ENCODE data around the gene TRIM47. TPM values are rescaled to one million over a fixed set of nuclear protein-coding genes. Genes with fewer than 3 reads are reported as not detected.

The TRIM47 gene
- total and polyA plus RNA-seq, 2 of the 13 experiments (the other 11 are each of a cell fraction or from before 2014, with no cell fraction given), result 33.5 to 82.0 TPM

DNA sequence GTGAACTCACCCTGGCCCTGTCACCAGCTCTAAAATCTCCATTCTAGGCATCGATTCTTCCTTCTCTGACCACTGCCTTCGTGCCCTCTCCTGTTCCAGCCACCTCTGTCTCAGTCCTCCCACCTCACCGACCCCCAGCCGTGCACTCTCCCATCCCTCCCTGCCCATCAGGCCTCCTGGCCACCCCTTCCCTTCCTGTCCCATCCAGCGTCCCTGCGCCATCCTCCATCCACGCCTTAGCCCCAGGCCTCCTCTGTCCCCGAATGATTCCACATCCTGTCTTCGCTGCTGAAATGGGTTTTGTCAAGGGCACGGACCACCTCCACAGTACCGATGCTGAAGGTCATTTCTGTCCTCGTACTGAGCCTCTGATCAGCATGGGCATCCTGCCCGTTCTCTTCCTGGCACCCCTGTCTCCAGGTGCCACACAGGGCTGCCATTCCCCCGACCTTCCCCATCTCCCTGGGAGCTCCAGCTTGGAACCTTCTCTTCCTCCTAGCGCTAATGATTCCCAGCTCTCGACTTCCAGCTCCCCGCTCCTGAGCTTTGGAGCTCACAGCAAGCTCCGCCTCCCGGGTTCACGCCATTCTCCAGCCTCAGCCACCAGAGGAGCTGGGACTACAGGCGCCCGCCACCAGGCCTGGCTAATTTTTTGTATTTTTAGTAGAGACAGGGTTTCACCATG is 15.8 kb upstream of the TRIM47 start (continued):
- no peak for TF ChIP-seq REXO4 (CRISPR knock-in tag; IDR thresholded peaks at IDR 0.05; ENCODE audit: borderline replicate concordance)
- TF ChIP-seq RXRB (CRISPR knock-in tag; IDR thresholded peaks at IDR 0.05; ENCODE audit: borderline replicate concordance), result no peak
- no peak for TF ChIP-seq KDM2A (CRISPR knock-in tag; IDR thresholded peaks at IDR 0.05; ENCODE audit: borderline replicate concordance, low read depth)
- 0 out of 2 replicates have a peak, but pooled peaks have one; percentile 41 for TF ChIP-seq CCDC6 (CRISPR knock-in tag; IDR thresholded peaks at IDR 0.05)
- TF ChIP-seq GATAD1 (CRISPR knock-in tag; IDR thresholded peaks at IDR 0.05), result 0 out of 2 replicates have a peak, but pooled peaks have one; percentile 16
- TF ChIP-seq MAF1 (CRISPR knock-in tag; IDR thresholded peaks at IDR 0.05; ENCODE audit: borderline replicate concordance), result no peak
- no peak for TF ChIP-seq ZIK1 (CRISPR knock-in tag; IDR thresholded peaks at IDR 0.05; ENCODE audit: borderline replicate concordance, low read depth)
- peak; percentile 34; the same call in 1 of the 2 replicates for TF ChIP-seq ZSCAN9 (CRISPR knock-in tag; IDR thresholded peaks at IDR 0.05; ENCODE audit: borderline replicate concordance)
- TF ChIP-seq HNRNPLL (IDR thresholded peaks at IDR 0.05; ENCODE audit: low read depth, low read length, poor library complexity, severe bottlenecking), result peak; percentile 52
- TF ChIP-seq FIP1L1 (IDR thresholded peaks at IDR 0.05; ENCODE audit: borderline replicate concordance, insufficient read depth, low read depth, low read length), result no peak
- TF ChIP-seq EED (CRISPR knock-in tag; IDR thresholded peaks at IDR 0.05), result 0 out of 2 replicates have a peak, but pooled peaks have one; percentile 64
- TF ChIP-seq, protein P1, sequence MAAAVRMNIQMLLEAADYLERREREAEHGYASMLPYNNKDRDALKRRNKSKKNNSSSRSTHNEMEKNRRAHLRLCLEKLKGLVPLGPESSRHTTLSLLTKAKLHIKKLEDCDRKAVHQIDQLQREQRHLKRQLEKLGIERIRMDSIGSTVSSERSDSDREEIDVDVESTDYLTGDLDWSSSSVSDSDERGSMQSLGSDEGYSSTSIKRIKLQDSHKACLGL (CRISPR knock-in tag; IDR thresholded peaks at IDR 0.05), result peak; percentile 69
- TF ChIP-seq, protein P2, sequence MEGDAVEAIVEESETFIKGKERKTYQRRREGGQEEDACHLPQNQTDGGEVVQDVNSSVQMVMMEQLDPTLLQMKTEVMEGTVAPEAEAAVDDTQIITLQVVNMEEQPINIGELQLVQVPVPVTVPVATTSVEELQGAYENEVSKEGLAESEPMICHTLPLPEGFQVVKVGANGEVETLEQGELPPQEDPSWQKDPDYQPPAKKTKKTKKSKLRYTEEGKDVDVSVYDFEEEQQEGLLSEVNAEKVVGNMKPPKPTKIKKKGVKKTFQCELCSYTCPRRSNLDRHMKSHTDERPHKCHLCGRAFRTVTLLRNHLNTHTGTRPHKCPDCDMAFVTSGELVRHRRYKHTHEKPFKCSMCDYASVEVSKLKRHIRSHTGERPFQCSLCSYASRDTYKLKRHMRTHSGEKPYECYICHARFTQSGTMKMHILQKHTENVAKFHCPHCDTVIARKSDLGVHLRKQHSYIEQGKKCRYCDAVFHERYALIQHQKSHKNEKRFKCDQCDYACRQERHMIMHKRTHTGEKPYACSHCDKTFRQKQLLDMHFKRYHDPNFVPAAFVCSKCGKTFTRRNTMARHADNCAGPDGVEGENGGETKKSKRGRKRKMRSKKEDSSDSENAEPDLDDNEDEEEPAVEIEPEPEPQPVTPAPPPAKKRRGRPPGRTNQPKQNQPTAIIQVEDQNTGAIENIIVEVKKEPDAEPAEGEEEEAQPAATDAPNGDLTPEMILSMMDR (CRISPR knock-in tag; IDR thresholded peaks at IDR 0.05), result 0 out of 2 replicates have a peak, but pooled peaks have one; percentile 3
- TF ChIP-seq, protein P3, sequence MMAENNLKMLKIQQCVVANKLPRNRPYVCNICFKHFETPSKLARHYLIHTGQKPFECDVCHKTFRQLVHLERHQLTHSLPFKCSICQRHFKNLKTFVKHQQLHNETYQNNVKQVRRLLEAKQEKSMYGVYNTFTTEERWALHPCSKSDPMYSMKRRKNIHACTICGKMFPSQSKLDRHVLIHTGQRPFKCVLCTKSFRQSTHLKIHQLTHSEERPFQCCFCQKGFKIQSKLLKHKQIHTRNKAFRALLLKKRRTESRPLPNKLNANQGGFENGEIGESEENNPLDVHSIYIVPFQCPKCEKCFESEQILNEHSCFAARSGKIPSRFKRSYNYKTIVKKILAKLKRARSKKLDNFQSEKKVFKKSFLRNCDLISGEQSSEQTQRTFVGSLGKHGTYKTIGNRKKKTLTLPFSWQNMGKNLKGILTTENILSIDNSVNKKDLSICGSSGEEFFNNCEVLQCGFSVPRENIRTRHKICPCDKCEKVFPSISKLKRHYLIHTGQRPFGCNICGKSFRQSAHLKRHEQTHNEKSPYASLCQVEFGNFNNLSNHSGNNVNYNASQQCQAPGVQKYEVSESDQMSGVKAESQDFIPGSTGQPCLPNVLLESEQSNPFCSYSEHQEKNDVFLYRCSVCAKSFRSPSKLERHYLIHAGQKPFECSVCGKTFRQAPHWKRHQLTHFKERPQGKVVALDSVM (CRISPR knock-in tag; IDR thresholded peaks at IDR 0.05), result no peak
- 0 out of 2 replicates have a peak, but pooled peaks have one; percentile 50 for TF ChIP-seq REL (CRISPR knock-in tag; conservative IDR thresholded peaks at IDR 0.05)
- 0 out of 2 replicates have a peak, but pooled peaks have one; percentile 13 for TF ChIP-seq ZFX (CRISPR knock-in tag; IDR thresholded peaks at IDR 0.05; ENCODE audit: low read depth)
- no peak for TF ChIP-seq FLYWCH1 (CRISPR knock-in tag; IDR thresholded peaks at IDR 0.05)
- no peak for TF ChIP-seq KLF16 (CRISPR knock-in tag; IDR thresholded peaks at IDR 0.05)
- TF ChIP-seq ZNF747 (CRISPR knock-in tag; IDR thresholded peaks at IDR 0.05; ENCODE audit: borderline replicate concordance), result 0 out of 2 replicates have a peak, but pooled peaks have one; percentile 16
- TF ChIP-seq, protein P4, sequence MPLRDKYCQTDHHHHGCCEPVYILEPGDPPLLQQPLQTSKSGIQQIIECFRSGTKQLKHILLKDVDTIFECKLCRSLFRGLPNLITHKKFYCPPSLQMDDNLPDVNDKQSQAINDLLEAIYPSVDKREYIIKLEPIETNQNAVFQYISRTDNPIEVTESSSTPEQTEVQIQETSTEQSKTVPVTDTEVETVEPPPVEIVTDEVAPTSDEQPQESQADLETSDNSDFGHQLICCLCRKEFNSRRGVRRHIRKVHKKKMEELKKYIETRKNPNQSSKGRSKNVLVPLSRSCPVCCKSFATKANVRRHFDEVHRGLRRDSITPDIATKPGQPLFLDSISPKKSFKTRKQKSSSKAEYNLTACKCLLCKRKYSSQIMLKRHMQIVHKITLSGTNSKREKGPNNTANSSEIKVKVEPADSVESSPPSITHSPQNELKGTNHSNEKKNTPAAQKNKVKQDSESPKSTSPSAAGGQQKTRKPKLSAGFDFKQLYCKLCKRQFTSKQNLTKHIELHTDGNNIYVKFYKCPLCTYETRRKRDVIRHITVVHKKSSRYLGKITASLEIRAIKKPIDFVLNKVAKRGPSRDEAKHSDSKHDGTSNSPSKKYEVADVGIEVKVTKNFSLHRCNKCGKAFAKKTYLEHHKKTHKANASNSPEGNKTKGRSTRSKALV (CRISPR knock-in tag; IDR thresholded peaks at IDR 0.05), result 0 out of 2 replicates have a peak, but pooled peaks have one; percentile 54

Data from HepG2 (cell line).